ENCODE measurements around the gene TVP23A.

DNA sequence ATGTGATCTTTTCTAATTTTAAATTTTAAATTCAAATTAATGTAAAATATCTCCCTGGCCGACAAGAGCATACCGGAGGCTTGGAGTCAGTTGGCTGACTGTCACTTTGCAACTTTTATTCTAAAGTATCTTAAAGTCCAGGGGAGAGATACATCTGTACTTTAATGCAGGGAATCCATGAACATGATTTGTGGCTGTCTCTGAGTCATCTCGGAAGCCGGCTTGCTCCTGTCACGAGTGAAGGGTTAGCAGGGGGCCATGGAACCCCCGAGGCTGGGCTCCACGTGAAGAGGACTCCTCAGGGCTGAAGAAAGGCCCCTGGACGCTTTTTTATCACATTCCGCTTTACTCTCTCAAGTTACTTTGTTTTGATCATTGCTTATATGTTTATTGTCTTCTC lies 13.3 kb downstream of the TVP23A start:
- TF ChIP-seq, protein P1, sequence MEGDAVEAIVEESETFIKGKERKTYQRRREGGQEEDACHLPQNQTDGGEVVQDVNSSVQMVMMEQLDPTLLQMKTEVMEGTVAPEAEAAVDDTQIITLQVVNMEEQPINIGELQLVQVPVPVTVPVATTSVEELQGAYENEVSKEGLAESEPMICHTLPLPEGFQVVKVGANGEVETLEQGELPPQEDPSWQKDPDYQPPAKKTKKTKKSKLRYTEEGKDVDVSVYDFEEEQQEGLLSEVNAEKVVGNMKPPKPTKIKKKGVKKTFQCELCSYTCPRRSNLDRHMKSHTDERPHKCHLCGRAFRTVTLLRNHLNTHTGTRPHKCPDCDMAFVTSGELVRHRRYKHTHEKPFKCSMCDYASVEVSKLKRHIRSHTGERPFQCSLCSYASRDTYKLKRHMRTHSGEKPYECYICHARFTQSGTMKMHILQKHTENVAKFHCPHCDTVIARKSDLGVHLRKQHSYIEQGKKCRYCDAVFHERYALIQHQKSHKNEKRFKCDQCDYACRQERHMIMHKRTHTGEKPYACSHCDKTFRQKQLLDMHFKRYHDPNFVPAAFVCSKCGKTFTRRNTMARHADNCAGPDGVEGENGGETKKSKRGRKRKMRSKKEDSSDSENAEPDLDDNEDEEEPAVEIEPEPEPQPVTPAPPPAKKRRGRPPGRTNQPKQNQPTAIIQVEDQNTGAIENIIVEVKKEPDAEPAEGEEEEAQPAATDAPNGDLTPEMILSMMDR (IDR thresholded peaks at IDR 0.05), result no peak
- TF ChIP-seq EP300 (IDR thresholded peaks at IDR 0.05) (no peak), POLR2A (IDR thresholded peaks at IDR 0.05) (no peak)

Data from gastroesophageal sphincter (tissue), 3 donors.